Skin of body (tissue), 2 donors: ENCODE results near the gene CARTPT. TPM values are rescaled to one million over a fixed set of nuclear protein-coding genes. Genes with fewer than 3 reads are reported as not detected.

Experiments used
- DNase-seq: peaks from one replicate; lab custom pipeline; 2025; lab: John Stamatoyannopoulos, UW
- total RNA-seq: library from RNA; depleted of rRNA; stranded (reverse); fragments of >200 nt; gene quantifications from one replicate; pipeline ENCODE4 v1.2.3, GENCODE V29; 2014

Gene CARTPT
- not detected for total RNA-seq

GRCh38 chr5:71719063-71719964, at the start of gene CARTPT:
TSS of gene CARTPT (plus strand) at chr5:71719275. CDS start at chr5:71719294, 19 bp downstream.
- DNase-seq = no peak

GRCh38 chr5:71677977-71678376, 41.1 kb upstream of the CARTPT start:
- no peak for DNase-seq

GRCh38 chr5:71679714-71680113, 39.4 kb upstream of the CARTPT start:
- DNase-seq = no peak

GRCh38 chr5:71680510-71680909, 38.6 kb upstream of the CARTPT start:
- no peak for DNase-seq

- peak; percentile 19 for DNase-seq
These were observed 37.8 kb upstream of the CARTPT start for GRCh38 chr5:71681296-71681695.

GRCh38 chr5:71684309-71684708, 34.8 kb upstream of the CARTPT start:
- no peak for DNase-seq

GRCh38 chr5:71693828-71694427, 25.1 kb upstream of the CARTPT start:
- DNase-seq = no peak

- DNase-seq = no peak
These were observed 24.0 kb upstream of the CARTPT start for GRCh38 chr5:71695071-71695470.

- DNase-seq = no peak
These were observed 23.5 kb upstream of the CARTPT start for GRCh38 chr5:71695595-71695994.

- no peak for DNase-seq
These were observed 21.1 kb upstream of the CARTPT start for GRCh38 chr5:71697967-71698366.

GRCh38 chr5:71699233-71699632, 19.8 kb upstream of the CARTPT start:
- no peak for DNase-seq

GRCh38 chr5:71699751-71700150, 19.3 kb upstream of the CARTPT start:
- DNase-seq = no peak

- DNase-seq = no peak
These were observed 18.3 kb upstream of the CARTPT start for GRCh38 chr5:71700803-71701202.

GRCh38 chr5:71701407-71701806, 17.7 kb upstream of the CARTPT start:
- no peak for DNase-seq

- DNase-seq = no peak
These were observed 15.1 kb upstream of the CARTPT start for GRCh38 chr5:71703941-71704340.

GRCh38 chr5:71705421-71705820, 13.7 kb upstream of the CARTPT start:
- no peak for DNase-seq

- DNase-seq = no peak
These were observed 12.2 kb upstream of the CARTPT start for GRCh38 chr5:71706906-71707305.

- no peak for DNase-seq
These were observed 7.5 kb upstream of the CARTPT start for GRCh38 chr5:71711610-71712009.

- no peak for DNase-seq
These were observed 4.2 kb upstream of the CARTPT start for GRCh38 chr5:71714911-71715310.

GRCh38 chr5:71727978-71728377, 8.9 kb downstream of the CARTPT start:
- DNase-seq = no peak

- DNase-seq = no peak
These were observed 11.9 kb downstream of the CARTPT start for GRCh38 chr5:71731015-71731414.

GRCh38 chr5:71732011-71732410, 12.9 kb downstream of the CARTPT start:
- DNase-seq = no peak

- no peak for DNase-seq
These were observed 15.1 kb downstream of the CARTPT start for GRCh38 chr5:71734141-71734540.
